Measurements from ENCODE around the gene TMEM59. TPM values are rescaled to one million over a fixed set of nuclear protein-coding genes. Genes with fewer than 3 reads are reported as not detected.

The TMEM59 gene
- total RNA-seq, 1 experiment from 2014 or later: 121 TPM

- no peaks in the 10 kb centered on the region for H3K27me3 ChIP-seq (ENCODE audit: insufficient read depth, low read length)
- H3K36me3 ChIP-seq (ENCODE audit: control insufficient read depth in 1 of 2, insufficient read depth in 2 of 2, low read length in 2 of 2): no peaks in the 10 kb centered on the region
- BruUV-seq (replicated peaks): no TSS peak
- no peak overlapping the region for H2AFZ ChIP-seq (ENCODE audit: low read depth, low read length, poor library complexity, severe bottlenecking)
- CTCF ChIA-PET: no interaction called here
- H3K9ac ChIP-seq (ENCODE audit: low read length): no peak overlapping the region
- ATAC-seq (no peak), DNase-seq (ENCODE audit: low read depth, low spot score) (no peak)
- intact Hi-C loops (cut with micrococcal nuclease): no loop called here
- POLR2A ChIA-PET: no interaction called here
- no peaks in the 10 kb centered on the region for H3K9me3 ChIP-seq (ENCODE audit: control insufficient read depth in 1 of 2, insufficient read depth in 1 of 2, low read depth in 1 of 2, low read length in 2 of 2)
- H3K4me1 ChIP-seq (ENCODE audit: control insufficient read depth in 1 of 2, insufficient read depth in 2 of 2, low read length in 2 of 2): peaks cover 11 to 12% of the 10 kb centered on the region in 2 experiments
- H3K4me2 ChIP-seq (ENCODE audit: low read length): no peak overlapping the region
- no peaks in the 10 kb centered on the region for H4K20me1 ChIP-seq (ENCODE audit: insufficient read depth)
- H3K79me2 ChIP-seq (ENCODE audit: insufficient read depth, low read length): no peaks in the 10 kb centered on the region
- RAD21 ChIA-PET (ENCODE audit: low non-redundant PET in 1 of 2, low total read pairs in 2 of 2, uncharacterized antibody in 2 of 2, unreplicated experiment in 2 of 2): no interaction called here
- no peak overlapping the region for H3K4me3 ChIP-seq (replicated peaks in 1 of 2; ENCODE audit: low read depth in 1 of 2, low read length in 2 of 2)
- no peak overlapping the region for H3K27ac ChIP-seq (ENCODE audit: low read depth, low read length)
- TF ChIP-seq ZFX (IDR thresholded peaks at IDR 0.05) (no peak), RAD21 (IDR thresholded peaks at IDR 0.05; ENCODE audit: low read depth) (no peak)
- H3K9me2 ChIP-seq (ENCODE audit: insufficient read depth): no peaks in the 10 kb centered on the region
These were observed 42.4 kb downstream of the TMEM59 start for GRCh38 chr1:54010415-54011117.

- ChIA-PET POLR2A (no interaction called here), RAD21 (ENCODE audit: low non-redundant PET in 1 of 2, low total read pairs in 2 of 2, uncharacterized antibody in 2 of 2, unreplicated experiment in 2 of 2) (no interaction called here), CTCF (no interaction called here)
- Histone ChIP-seq H3K9me3 (ENCODE audit: control insufficient read depth in 1 of 2, insufficient read depth in 1 of 2, low read depth in 1 of 2, low read length in 2 of 2) (no peaks in the 10 kb centered on the region), H4K20me1 (ENCODE audit: insufficient read depth) (no peaks in the 10 kb centered on the region), H3K27ac (ENCODE audit: low read depth, low read length) (no peak overlapping the region), H3K9ac (ENCODE audit: low read length) (no peak overlapping the region), H3K9me2 (ENCODE audit: insufficient read depth) (no peaks in the 10 kb centered on the region), H2AFZ (ENCODE audit: low read depth, low read length, poor library complexity, severe bottlenecking) (no peak overlapping the region), H3K4me3 (replicated peaks in 1 of 2; ENCODE audit: low read depth in 1 of 2, low read length in 2 of 2) (no peak overlapping the region), H3K79me2 (ENCODE audit: insufficient read depth, low read length) (no peaks in the 10 kb centered on the region), H3K36me3 (ENCODE audit: control insufficient read depth in 1 of 2, insufficient read depth in 2 of 2, low read length in 2 of 2) (no peaks in the 10 kb centered on the region), H3K4me2 (ENCODE audit: low read length) (no peak overlapping the region), H3K4me1 (ENCODE audit: control insufficient read depth in 1 of 2, insufficient read depth in 2 of 2, low read length in 2 of 2) (peaks cover under 1 to 4% of the 10 kb centered on the region in 2 experiments; a peak in 2 of 4 replicates), H3K27me3 (ENCODE audit: insufficient read depth, low read length) (no peaks in the 10 kb centered on the region)
- ATAC-seq (no peak), DNase-seq (ENCODE audit: low read depth, low spot score) (no peak)
- BruUV-seq (replicated peaks): no TSS peak
- intact Hi-C loops (cut with micrococcal nuclease): no loop called here
- TF ChIP-seq SRF (IDR thresholded peaks at IDR 0.05; ENCODE audit: low read depth): no peak
- no peak for TF ChIP-seq EZH2phosphoT487 (IDR thresholded peaks at IDR 0.05; ENCODE audit: borderline replicate concordance)
- no peak for TF ChIP-seq ELF1 (IDR thresholded peaks at IDR 0.05; ENCODE audit: borderline replicate concordance, low read depth)
- no peak for TF ChIP-seq EGR1 (IDR thresholded peaks at IDR 0.05; ENCODE audit: low read depth)
- no peak for TF ChIP-seq ZNF274 (IDR thresholded peaks at IDR 0.05; ENCODE audit: low read depth, low read length)
- no peak for TF ChIP-seq POLR2AphosphoS5 (IDR thresholded peaks at IDR 0.05; ENCODE audit: low read depth, low read length)
- TF ChIP-seq TCF7L2 (IDR thresholded peaks at IDR 0.05; ENCODE audit: borderline replicate concordance, extremely low read depth, insufficient read depth, insufficient read length): no peak
- TF ChIP-seq SIN3A (IDR thresholded peaks at IDR 0.05; ENCODE audit: low read depth): no peak
- no peak for TF ChIP-seq FOSL1 (IDR thresholded peaks at IDR 0.05; ENCODE audit: low read depth)
- TF ChIP-seq YY1 (IDR thresholded peaks at IDR 0.05; ENCODE audit: extremely low read depth, insufficient replicate concordance, low read depth, low read length): no peak
- TF ChIP-seq, protein P1, sequence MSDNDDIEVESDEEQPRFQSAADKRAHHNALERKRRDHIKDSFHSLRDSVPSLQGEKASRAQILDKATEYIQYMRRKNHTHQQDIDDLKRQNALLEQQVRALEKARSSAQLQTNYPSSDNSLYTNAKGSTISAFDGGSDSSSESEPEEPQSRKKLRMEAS (IDR thresholded peaks at IDR 0.05): no peak
These were observed 43.6 kb downstream of the TMEM59 start for GRCh38 chr1:54009406-54009805.
